ENCODE measurements around the gene SYMPK. TPM values are rescaled to one million over a fixed set of nuclear protein-coding genes. Genes with fewer than 3 reads are reported as not detected.
A peak's percentile ranks its signal among the peaks of the same experiment; 100 is the strongest.

Gene SYMPK
- polyA plus RNA-seq, 1 of the 3 experiments (the other 2 are of a cell fraction) = 92.7 TPM

GRCh38 chr19:45790942-45791341 lies 72.0 kb downstream of the SYMPK start:
- no peaks in the 10 kb centered on the region for H4K20me1 ChIP-seq (ENCODE audit: insufficient read depth)
- H3K9me2 ChIP-seq = no peaks in the 10 kb centered on the region
- H3K27me3 ChIP-seq (ENCODE audit: insufficient read depth) = no peaks in the 10 kb centered on the region
- peak overlapping the region; percentile 77; the same call in 1 of the 2 replicates for H3K9ac ChIP-seq
- H3K4me2 ChIP-seq = peak overlapping the region; percentile 73
- no peak for TF ChIP-seq CTCF (IDR thresholded peaks at IDR 0.05)
- no peak for TF ChIP-seq YY1 (IDR thresholded peaks at IDR 0.05; ENCODE audit: low read depth)
- TF ChIP-seq TAF1 (IDR thresholded peaks at IDR 0.05; ENCODE audit: borderline replicate concordance, low read depth, low read length) = no peak
- no peak overlapping the region for H2AFZ ChIP-seq (ENCODE audit: low read depth)
- H3K36me3 ChIP-seq (replicated peaks in 1 of 2; ENCODE audit: control insufficient read depth in 1 of 2, insufficient read depth in 2 of 2, low read length in 1 of 2) = peaks cover 27 to 28% of the 10 kb centered on the region in 2 experiments
- H3K9me3 ChIP-seq = no peaks in the 10 kb centered on the region
- POLR2A ChIA-PET = no interaction called here
- H3K27ac ChIP-seq (ENCODE audit: low read depth in 2 of 2, low read length in 1 of 2) = no peak overlapping the region
- WGBS (ENCODE audit: low lambda C conversion rate) = 94% methylated on average over 8 of the region's 8 CpGs
- H3F3A ChIP-seq (replicated peaks; ENCODE audit: insufficient read depth) = no peaks in the 10 kb centered on the region
- CTCF ChIA-PET = interaction anchor here (0.6 to 3.9 kb wide), 5 partner anchors 8 to 108 kb away, joined by 3 to 33 read pairs (median 3); partner anchors contain the start of gene SIX5
- DNase-seq = no peak
- H3K4me3 ChIP-seq (ENCODE audit: low read depth in 2 of 2, low read length in 1 of 2) = peak overlapping the region; percentile 68 to 74; a peak in 3 of 4 replicates
- H3K79me2 ChIP-seq (ENCODE audit: insufficient read depth) = peaks cover 60% of the 10 kb centered on the region
- H3K4me1 ChIP-seq (ENCODE audit: control insufficient read depth in 1 of 2, insufficient read depth in 2 of 2, low read depth in 1 of 2, low read length in 1 of 2) = peaks cover 0 to 18% of the 10 kb centered on the region in 2 experiments; a peak in 1 of 4 replicates

- Histone ChIP-seq H3K9me3 (no peaks in the 10 kb centered on the region), H3K4me1 (ENCODE audit: control insufficient read depth in 1 of 2, insufficient read depth in 2 of 2, low read depth in 1 of 2, low read length in 1 of 2) (peaks cover under 1 to 18% of the 10 kb centered on the region in 2 experiments; a peak in 1 of 4 replicates), H4K20me1 (ENCODE audit: insufficient read depth) (no peaks in the 10 kb centered on the region), H3K9me2 (no peaks in the 10 kb centered on the region), H3K27ac (ENCODE audit: low read depth in 2 of 2, low read length in 1 of 2) (no peak overlapping the region), H3K4me2 (no peak overlapping the region), H3K79me2 (ENCODE audit: insufficient read depth) (peaks cover 76% of the 10 kb centered on the region), H2AFZ (ENCODE audit: low read depth) (no peak overlapping the region), H3K9ac (no peak overlapping the region), H3K27me3 (ENCODE audit: insufficient read depth) (no peaks in the 10 kb centered on the region), H3K36me3 (replicated peaks in 1 of 2; ENCODE audit: control insufficient read depth in 1 of 2, insufficient read depth in 2 of 2, low read length in 1 of 2) (peaks cover 27 to 41% of the 10 kb centered on the region in 2 experiments), H3F3A (replicated peaks; ENCODE audit: insufficient read depth) (peaks cover under 1% of the 10 kb centered on the region), H3K4me3 (ENCODE audit: low read depth in 2 of 2, low read length in 1 of 2) (no peak overlapping the region)
- TF ChIP-seq TCF12 (IDR thresholded peaks at IDR 0.05) (no peak), IRF3 (IDR thresholded peaks at IDR 0.05; ENCODE audit: low read depth, low read length) (no peak), GATA2 (CRISPR knock-in tag; IDR thresholded peaks at IDR 0.05) (no peak), RFX5 (IDR thresholded peaks at IDR 0.05; ENCODE audit: low read length) (no peak), REST (IDR thresholded peaks at IDR 0.05; ENCODE audit: low read depth, low read length) (no peak), POLR2AphosphoS5 (IDR thresholded peaks at IDR 0.05; ENCODE audit: low read depth, low read length) (no peak), YY1 (IDR thresholded peaks at IDR 0.05; ENCODE audit: low read depth) (no peak), SMC3 (IDR thresholded peaks at IDR 0.05; ENCODE audit: low read depth, low read length) (no peak), CTCF (IDR thresholded peaks at IDR 0.05) (no peak)
- ChIA-PET POLR2A (no interaction called here), CTCF (interaction anchor here (1.1 to 2.9 kb wide), 3 partner anchors 10 to 28 kb away, joined by 4 to 12 read pairs (median 11); partner anchors contain the start of gene SIX5)
- DNase-seq = no peak
- WGBS (ENCODE audit: low lambda C conversion rate) = 97% methylated on average over 14 of the region's 15 CpGs
Observed at GRCh38 chr19:45789035-45789786, 73.7 kb downstream of the SYMPK start.

All from SK-N-SH (cell line).